IPS DF 19.7 (cell line): ENCODE results near the gene SOX5.
"Not testable (repeated sequence)": the region's sequence is repeated elsewhere in the genome, so short reads cannot be mapped to it uniquely, and the experiment has no call there.

Experiments used
- DNase-seq: peaks from one replicate; pipeline ENCODE4 v3.0.0-alpha.2; 2013; ENCODE audit warnings: low read depth, low spot score

Gene SOX5

DNA sequence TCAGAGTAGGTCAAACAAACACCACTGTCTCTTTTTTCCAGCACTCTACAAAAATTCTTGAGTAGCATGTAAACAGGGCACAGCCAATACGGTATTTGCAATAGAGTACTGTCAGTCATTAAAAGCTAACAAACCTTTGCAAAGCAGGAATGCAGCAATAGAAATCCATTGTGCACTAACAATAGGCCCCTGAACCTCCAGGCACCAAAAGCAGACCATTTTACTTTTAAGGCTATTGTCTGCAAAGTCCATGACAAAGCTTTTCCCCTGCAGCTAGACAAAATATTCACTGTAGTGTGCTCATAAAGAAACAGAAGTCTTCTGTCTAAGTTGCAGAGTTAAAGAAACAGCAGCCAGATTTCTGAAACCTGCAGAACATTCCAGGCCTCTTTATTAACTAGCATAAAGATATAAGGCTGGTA is 191.9 kb downstream of the SOX5 start:
- peak; percentile 42 for DNase-seq

DNA sequence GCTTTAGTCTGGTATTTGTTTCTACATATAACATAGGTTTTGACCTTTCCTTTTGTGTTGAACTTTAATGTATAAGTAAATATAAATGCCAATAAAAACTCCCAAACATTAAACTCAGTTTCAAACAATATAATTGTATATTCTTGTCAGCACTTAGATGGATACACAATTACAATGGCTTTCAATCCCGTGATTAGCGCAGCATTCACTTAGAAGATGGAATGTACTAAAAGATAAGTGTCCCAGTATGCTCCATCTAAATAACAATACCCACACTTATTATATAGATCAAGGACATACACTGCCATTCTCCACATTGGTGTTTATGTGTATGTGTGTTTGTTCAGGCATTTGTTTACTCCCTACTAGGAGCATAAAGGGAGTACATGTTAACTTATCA is 193.1 kb downstream of the SOX5 start:
- DNase-seq, result no peak

DNA sequence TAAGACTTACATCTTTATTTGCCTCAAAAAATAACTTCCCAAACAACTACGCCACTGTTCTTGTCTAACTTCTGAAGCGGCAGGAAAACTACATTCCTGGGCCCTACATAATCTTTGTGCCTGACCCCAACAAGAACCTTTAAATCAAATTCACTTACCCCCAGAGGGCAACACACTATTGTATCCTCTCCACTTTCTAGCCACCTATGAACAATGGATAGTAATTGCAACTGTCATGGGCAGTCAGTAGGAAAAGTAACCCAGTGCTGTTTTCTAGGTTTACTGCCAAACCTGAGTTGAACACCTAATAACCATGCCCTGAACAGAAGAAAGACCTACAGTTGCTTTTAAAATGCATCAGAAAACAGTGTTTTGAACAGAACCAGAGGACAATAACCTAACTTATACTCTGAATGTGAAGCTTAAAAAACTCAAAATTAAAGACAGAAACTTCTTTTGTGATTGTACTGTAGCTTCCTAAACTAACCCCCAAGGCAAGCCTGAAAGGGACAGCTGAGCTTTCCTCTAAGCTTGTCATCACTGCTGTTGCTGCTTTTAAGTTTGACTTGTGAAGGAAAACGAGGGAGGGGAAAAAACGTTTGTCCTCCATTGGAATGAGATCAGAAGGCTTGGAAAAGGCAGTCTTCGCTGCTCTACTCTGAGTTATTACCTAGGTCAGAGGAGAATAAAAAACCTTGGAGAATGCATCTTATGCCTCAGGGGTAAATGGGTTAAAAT is 195.7 kb downstream of the SOX5 start:
- DNase-seq, result no peak

GRCh38 chr12:23752245-23752644 is 197.2 kb downstream of the SOX5 start:
- DNase-seq, result no peak

DNA sequence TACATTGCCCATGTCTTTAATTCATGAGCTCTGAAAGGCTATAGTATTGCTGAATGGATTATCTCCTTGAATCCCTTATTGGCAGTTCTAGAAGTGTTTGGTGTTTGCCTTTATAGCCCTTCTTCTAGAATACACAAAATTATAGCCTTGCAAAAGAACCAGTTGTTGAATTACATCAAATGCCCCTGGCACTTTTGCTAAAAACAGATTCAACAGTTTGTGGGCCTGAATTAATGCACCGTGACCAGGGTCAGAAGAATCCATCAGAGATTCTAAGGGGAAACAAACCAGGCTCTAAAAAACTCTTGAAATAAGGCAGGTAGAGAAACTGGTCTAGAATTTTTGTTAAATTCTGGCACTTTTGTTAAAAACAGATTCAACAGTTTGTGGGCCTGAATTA is 197.8 kb downstream of the SOX5 start:
- no peak for DNase-seq

GRCh38 chr12:23750923-23751322 is 198.5 kb downstream of the SOX5 start:
- DNase-seq, result no peak

GRCh38 chr12:23744696-23745095 is 204.8 kb downstream of the SOX5 start:
- no peak for DNase-seq

DNA sequence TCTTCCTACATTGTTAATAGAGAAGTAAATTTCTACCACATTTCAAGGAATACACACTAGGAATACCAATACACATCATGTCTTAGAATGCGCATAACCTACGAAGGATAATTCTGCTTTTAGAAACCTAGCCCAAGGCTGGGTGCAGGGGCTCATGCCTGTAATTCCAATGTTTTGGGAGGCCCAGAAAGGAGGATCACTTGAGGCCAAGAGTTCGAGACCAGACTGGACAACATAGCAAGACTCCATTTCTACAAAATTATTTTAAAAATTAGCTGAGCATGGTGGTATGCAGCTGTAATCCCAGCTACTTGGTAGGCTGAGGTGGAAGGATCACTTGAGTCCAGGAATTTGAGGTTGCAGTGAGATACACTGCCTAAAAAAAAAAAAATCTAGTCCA is 206.9 kb downstream of the SOX5 start:
- no peak for DNase-seq

DNA sequence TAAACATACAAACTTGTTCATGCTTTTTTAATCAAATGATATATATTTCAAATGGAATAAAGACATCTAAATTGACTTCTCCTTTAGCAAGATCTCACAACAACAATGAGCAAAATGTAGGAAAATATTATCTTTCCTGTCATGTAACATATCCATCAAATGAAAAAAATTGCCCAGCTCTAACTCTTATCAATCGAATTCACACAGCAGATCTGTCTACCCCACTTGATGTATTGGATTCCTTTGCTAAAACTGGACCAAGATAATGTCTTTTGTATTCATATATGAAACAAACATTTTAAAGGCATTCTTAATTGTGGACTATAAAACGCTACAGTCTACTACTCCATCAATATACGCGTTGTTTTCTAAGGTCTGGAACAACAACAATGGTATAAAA is 218.0 kb downstream of the SOX5 start:
- DNase-seq, result no peak

- no peak for DNase-seq
Measured at GRCh38 chr12:23731035-23731434, 218.4 kb downstream of the SOX5 start.

DNA sequence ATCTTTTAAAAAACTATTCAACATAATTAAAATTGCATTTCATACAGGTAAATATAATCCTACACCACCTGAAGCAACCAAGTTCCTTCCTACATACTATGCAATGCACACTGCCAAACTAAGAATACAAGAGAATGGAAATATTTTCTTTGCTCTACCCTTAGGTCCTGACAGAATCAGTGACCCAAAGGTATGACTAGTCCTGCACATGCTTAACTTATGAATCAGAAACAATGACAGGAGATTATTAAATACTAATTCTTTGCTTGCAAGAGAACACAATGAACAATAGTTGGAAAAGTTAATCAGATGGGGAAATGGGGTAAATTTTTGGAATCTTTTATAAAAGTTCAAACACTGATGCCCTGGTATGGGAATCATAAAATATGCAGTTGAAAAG is 220.1 kb downstream of the SOX5 start:
- DNase-seq, result no peak

- no peak for DNase-seq
Measured at GRCh38 chr12:23726646-23727045, 222.8 kb downstream of the SOX5 start.

GRCh38 chr12:23722655-23723054 is 226.8 kb downstream of the SOX5 start:
- DNase-seq, result no peak

DNA sequence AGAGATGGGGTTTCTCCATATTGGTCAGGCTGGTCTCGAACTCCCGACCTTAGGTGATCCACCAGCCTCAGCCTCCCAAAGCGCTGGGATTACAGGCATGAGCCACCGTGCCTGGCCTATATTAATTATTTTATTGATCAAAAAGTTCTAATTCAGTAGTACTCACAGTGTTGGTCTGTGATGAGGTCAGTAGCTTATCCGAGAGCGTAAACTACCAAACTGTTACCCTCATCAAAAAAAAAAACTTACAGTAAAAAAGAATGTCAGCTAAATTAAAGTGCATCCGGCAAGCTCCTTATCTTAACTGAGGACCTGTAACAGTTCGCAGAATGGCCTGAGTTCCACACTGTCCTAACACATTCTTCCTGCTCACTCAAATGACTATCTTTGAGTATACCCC is 228.2 kb downstream of the SOX5 start:
- DNase-seq, result no peak

- DNase-seq, result no peak
Measured at GRCh38 chr12:23719493-23719892, 230.0 kb downstream of the SOX5 start.

GRCh38 chr12:23710361-23710760 is 239.1 kb downstream of the SOX5 start:
- DNase-seq, result not testable (repeated sequence)

DNA sequence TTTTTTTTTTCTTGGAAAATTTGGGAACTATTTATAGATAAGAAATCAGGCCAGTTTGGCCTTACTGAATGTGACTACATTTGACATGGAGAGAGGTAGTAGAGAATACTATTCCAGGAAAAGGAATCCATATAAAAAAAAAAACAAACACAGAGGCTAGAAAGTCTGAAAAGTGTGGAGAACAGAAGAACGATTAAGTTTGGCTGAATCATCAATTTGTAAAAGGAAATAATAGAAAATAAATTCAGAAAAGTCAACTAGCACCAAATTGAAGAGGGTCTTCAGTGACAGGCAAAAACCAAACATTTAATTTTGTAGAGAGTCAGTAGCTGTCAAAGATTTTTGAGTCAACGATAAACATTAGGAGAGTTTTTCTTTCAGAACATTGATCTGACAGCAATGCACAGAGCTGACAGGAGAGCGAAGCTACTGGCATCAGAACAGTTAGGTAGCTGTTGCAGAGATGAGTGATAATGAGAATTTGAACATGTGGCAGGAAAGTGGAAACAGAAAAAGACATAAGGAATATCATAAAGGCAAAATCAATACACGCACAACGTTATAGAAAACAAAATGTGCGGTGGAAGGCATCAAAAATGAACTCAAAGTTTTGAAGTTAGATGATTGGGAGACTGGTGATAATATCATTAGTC is 241.2 kb downstream of the SOX5 start:
- no peak for DNase-seq

GRCh38 chr12:23707270-23707669 is 242.2 kb downstream of the SOX5 start:
- DNase-seq, result no peak

DNA sequence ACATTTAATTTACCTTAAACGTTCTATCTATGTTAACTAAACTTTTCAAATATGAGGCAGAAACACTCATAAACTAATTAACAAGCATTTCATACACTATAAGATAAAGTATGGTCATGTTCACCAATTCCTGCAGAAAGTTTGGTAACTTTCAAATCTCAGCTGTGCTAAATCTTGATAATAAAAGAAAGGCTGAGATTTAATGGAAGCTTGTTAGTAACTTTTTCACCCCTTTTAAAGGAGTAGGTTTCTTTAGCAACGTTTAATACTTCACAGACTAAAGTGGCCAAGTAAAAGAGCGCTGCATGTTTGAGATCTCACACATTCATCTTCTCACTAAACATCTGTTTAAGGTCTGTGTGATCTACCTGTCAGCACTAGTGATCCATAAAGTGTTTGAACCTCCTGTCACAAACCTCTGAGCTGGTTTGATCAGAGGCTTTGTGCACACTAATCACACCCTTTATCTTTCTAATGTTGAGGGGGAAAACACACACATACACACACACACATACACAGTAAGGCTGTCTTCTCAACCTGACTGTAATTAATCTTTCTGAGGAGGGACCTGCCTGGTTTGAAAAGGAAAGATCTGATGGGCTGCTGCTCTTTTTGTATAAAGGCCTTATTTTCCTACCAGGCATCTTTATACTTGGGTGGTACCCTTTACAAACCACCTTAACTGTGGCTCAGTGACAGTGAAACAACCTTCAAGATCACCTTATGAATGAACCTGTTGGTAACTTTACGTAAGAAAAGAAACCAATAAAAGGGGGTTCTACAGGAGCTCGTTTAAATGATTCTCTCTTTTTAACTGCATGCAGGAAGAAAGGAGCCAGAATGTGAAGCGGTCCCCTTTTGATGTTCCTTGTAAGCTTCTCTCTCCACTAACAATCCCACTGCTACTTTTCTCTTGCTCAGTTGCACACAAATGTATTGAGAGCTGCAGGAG is 244.2 kb downstream of the SOX5 start:
- DNase-seq, result peak; percentile 48

DNA sequence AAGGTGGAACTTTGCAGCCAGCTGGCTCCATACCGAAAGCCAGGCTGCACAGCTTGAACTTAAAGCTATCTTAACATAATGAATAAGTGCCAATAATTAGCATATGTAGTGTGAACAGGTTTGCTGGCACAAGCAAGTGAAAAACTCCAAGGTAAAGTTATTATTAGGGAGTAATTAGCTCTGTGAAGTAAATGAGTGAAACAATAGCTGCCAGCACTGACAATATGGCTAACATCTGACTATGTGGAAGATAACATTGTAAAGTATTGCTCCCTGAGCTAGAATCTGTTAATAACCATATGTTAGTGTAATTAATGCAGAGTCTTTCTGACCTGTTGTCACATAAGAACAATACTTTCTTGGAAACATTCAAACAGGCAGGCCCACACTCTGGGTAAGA is 246.4 kb downstream of the SOX5 start:
- no peak for DNase-seq

DNA sequence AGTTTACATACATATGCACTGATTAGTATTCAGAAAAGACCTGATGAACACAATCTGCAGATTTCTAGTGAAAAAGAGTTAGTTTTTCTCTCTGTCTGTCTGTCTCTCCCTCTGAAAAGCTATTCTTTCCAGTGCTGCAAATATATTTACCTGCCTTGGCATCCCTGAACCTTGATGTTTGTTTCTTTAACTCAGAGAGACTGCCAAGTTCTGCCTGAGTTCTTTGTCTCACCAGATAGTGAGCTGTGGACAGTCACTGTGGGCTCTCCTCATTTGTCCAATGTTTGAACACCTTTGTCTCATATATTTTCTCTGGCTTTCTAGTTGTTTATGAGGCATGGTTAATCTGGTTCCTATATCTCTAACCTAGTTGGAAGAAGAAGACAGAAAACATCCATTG is 250.4 kb downstream of the SOX5 start:
- no peak for DNase-seq

DNA sequence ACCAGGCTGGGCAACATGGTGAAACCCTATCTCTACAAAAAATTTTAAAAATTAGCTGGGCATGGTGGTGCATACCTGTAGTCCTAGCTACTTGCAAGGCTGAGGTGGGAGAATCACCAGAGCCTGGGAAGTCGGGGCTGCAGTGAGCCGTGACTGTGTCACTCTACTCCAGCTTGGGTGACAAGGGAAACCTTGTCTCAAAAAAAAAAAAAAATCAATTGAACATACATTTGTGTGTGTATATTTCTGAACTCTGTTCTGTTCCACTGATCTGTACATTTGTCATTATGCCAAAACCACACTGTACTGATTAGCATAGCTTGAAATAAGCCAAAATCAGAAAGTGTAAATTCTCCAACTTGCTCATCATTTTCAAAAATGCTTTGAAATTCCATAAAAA is 254.6 kb downstream of the SOX5 start:
- no peak for DNase-seq
